Measurements from ENCODE around the gene WDFY3.

WDFY3 gene

GRCh38 chr4:84661191-84661939 lies 305.1 kb downstream of the WDFY3 start:
- no peak overlapping the region for H2AFZ ChIP-seq (ENCODE audit: low read length)
- H3K36me3 ChIP-seq (ENCODE audit: insufficient read depth, low read length) = no peaks in the 10 kb centered on the region
- H3K4me2 ChIP-seq (ENCODE audit: low read depth, low read length, poor library complexity, severe bottlenecking) = no peak overlapping the region
- H3K9me3 ChIP-seq (ENCODE audit: insufficient read depth, low read depth, low read length) = no peaks in the 10 kb centered on the region
- H3K9me2 ChIP-seq (replicated peaks; ENCODE audit: low read depth, low read length) = no peaks in the 10 kb centered on the region
- no peaks in the 10 kb centered on the region for H3K27me3 ChIP-seq (ENCODE audit: insufficient read depth, low read length, poor library complexity, severe bottlenecking)
- TF ChIP-seq, protein P1, sequence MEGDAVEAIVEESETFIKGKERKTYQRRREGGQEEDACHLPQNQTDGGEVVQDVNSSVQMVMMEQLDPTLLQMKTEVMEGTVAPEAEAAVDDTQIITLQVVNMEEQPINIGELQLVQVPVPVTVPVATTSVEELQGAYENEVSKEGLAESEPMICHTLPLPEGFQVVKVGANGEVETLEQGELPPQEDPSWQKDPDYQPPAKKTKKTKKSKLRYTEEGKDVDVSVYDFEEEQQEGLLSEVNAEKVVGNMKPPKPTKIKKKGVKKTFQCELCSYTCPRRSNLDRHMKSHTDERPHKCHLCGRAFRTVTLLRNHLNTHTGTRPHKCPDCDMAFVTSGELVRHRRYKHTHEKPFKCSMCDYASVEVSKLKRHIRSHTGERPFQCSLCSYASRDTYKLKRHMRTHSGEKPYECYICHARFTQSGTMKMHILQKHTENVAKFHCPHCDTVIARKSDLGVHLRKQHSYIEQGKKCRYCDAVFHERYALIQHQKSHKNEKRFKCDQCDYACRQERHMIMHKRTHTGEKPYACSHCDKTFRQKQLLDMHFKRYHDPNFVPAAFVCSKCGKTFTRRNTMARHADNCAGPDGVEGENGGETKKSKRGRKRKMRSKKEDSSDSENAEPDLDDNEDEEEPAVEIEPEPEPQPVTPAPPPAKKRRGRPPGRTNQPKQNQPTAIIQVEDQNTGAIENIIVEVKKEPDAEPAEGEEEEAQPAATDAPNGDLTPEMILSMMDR (conservative IDR thresholded peaks at IDR 0.05; ENCODE audit: low read length) = no peak
- TF ChIP-seq EZH2phosphoT487 (IDR thresholded peaks at IDR 0.05; ENCODE audit: borderline replicate concordance) = no peak
- H3K9ac ChIP-seq (ENCODE audit: low read depth, low read length, poor library complexity, severe bottlenecking) = no peak overlapping the region
- no peaks in the 10 kb centered on the region for H4K20me1 ChIP-seq (ENCODE audit: insufficient read depth, low read length, poor library complexity, severe bottlenecking)
- no peak overlapping the region for H3K4me3 ChIP-seq (ENCODE audit: low read length, poor library complexity, severe bottlenecking)
- H3K4me1 ChIP-seq (ENCODE audit: insufficient read depth, low read length, poor library complexity, severe bottlenecking) = no peaks in the 10 kb centered on the region
- no peaks in the 10 kb centered on the region for H3F3A ChIP-seq (ENCODE audit: low read depth)
- no peaks in the 10 kb centered on the region for H3K79me2 ChIP-seq (ENCODE audit: insufficient read depth, low read length)

- no peaks in the 10 kb centered on the region for H3K9me2 ChIP-seq (replicated peaks; ENCODE audit: low read depth, low read length)
- no peaks in the 10 kb centered on the region for H3K36me3 ChIP-seq (ENCODE audit: insufficient read depth, low read length)
- no peaks in the 10 kb centered on the region for H4K20me1 ChIP-seq (ENCODE audit: insufficient read depth, low read length, poor library complexity, severe bottlenecking)
- H3K4me1 ChIP-seq (ENCODE audit: insufficient read depth, low read length, poor library complexity, severe bottlenecking) = no peaks in the 10 kb centered on the region
- no peaks in the 10 kb centered on the region for H3F3A ChIP-seq (ENCODE audit: low read depth)
- no peak overlapping the region for H3K9ac ChIP-seq (ENCODE audit: low read depth, low read length, poor library complexity, severe bottlenecking)
- TF ChIP-seq, protein P1 (conservative IDR thresholded peaks at IDR 0.05; ENCODE audit: low read length) = no peak
- no peak for TF ChIP-seq EZH2phosphoT487 (IDR thresholded peaks at IDR 0.05; ENCODE audit: borderline replicate concordance)
- no peaks in the 10 kb centered on the region for H3K9me3 ChIP-seq (ENCODE audit: insufficient read depth, low read depth, low read length)
- no peak overlapping the region for H3K4me2 ChIP-seq (ENCODE audit: low read depth, low read length, poor library complexity, severe bottlenecking)
- no peaks in the 10 kb centered on the region for H3K27me3 ChIP-seq (ENCODE audit: insufficient read depth, low read length, poor library complexity, severe bottlenecking)
- H3K4me3 ChIP-seq (ENCODE audit: low read length, poor library complexity, severe bottlenecking) = no peak overlapping the region
- H2AFZ ChIP-seq (ENCODE audit: low read length) = no peak overlapping the region
- H3K79me2 ChIP-seq (ENCODE audit: insufficient read depth, low read length) = no peaks in the 10 kb centered on the region
These were observed 305.9 kb downstream of the WDFY3 start for GRCh38 chr4:84660606-84661005.

DNA sequence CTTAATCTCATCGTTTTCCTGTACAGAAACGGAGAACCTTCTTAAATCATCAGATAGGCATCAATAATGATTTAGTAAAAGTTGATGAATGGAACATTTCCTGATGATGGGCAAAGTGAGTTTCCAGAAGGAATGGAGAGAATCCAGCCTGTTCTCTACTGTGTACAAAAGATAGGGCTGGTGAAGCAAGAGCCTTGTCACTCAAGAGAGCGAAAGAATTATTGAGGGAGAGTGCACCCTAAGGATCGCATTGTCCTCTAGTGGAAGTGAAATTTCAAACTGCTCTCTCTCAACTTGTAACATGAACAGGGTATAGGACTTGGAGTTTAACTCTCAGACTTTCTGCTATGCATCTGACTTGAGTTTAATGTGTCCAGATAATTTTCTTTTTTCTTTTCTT lies 314.0 kb downstream of the WDFY3 start:
- H3K27me3 ChIP-seq (ENCODE audit: insufficient read depth, low read length, poor library complexity, severe bottlenecking) = no peaks in the 10 kb centered on the region
- H3K4me2 ChIP-seq (ENCODE audit: low read depth, low read length, poor library complexity, severe bottlenecking) = no peak overlapping the region
- no peaks in the 10 kb centered on the region for H3K79me2 ChIP-seq (ENCODE audit: insufficient read depth, low read length)
- H3K9me3 ChIP-seq (ENCODE audit: insufficient read depth, low read depth, low read length) = no peaks in the 10 kb centered on the region
- H3F3A ChIP-seq (ENCODE audit: low read depth) = no peaks in the 10 kb centered on the region
- no peak overlapping the region for H2AFZ ChIP-seq (ENCODE audit: low read length)
- no peak overlapping the region for H3K9ac ChIP-seq (ENCODE audit: low read depth, low read length, poor library complexity, severe bottlenecking)
- H3K9me2 ChIP-seq (replicated peaks; ENCODE audit: low read depth, low read length) = no peaks in the 10 kb centered on the region
- H4K20me1 ChIP-seq (ENCODE audit: insufficient read depth, low read length, poor library complexity, severe bottlenecking) = no peaks in the 10 kb centered on the region
- H3K4me3 ChIP-seq (ENCODE audit: low read length, poor library complexity, severe bottlenecking) = no peak overlapping the region
- no peaks in the 10 kb centered on the region for H3K36me3 ChIP-seq (ENCODE audit: insufficient read depth, low read length)
- no peaks in the 10 kb centered on the region for H3K4me1 ChIP-seq (ENCODE audit: insufficient read depth, low read length, poor library complexity, severe bottlenecking)
- no peak for TF ChIP-seq EZH2phosphoT487 (IDR thresholded peaks at IDR 0.05; ENCODE audit: borderline replicate concordance)
- TF ChIP-seq, protein P1 (conservative IDR thresholded peaks at IDR 0.05; ENCODE audit: low read length) = no peak
